Naive B cell (primary cell): ENCODE results near the gene MSH4. TPM values are rescaled to one million over a fixed set of nuclear protein-coding genes. Genes with fewer than 3 reads are reported as not detected.
A peak's percentile ranks its signal among the peaks of the same experiment; 100 is the strongest.
"Not testable (repeated sequence)": the region's sequence is repeated elsewhere in the genome, so short reads cannot be mapped to it uniquely, and the experiment has no call there.

Experiments used
- ATAC-seq, 2 donors: fragments of 150-1000 bp; cut with Tn5 transposase; 2 replicates each; pipeline ENCODE4 v1.10.0; 2021; ENCODE audit warnings: low read depth in 2 of 2, mild to moderate bottlenecking in 2 of 2, moderate library complexity in 2 of 2
- DNase-seq: peaks from one replicate; pipeline ENCODE4 v3.0.0; 2022
- H3K27ac Mint-ChIP-seq, 6 donors: one replicate each; pipeline ENCODE4 v1.8.0; 2020 to 2022; ENCODE audit warnings: mild to moderate bottlenecking in 6 of 6, mixed read lengths in 6 of 6, moderate library complexity in 5 of 6, inconsistent platforms in 2 of 6
- H3K27me3 Mint-ChIP-seq, 3 donors: one replicate each; pipeline ENCODE4 v1.8.0; 2021 to 2022; ENCODE audit warnings: mixed read lengths in 3 of 3, mild to moderate bottlenecking in 1 of 3
- H3K36me3 Mint-ChIP-seq, 2 donors: one replicate each; pipeline ENCODE4 v1.8.0; 2020 to 2022; ENCODE audit warnings: mixed read lengths in 2 of 2, inconsistent platforms in 1 of 2, mild to moderate bottlenecking in 1 of 2
- H3K4me1 Mint-ChIP-seq, 3 donors: one replicate each; pipeline ENCODE4 v1.8.0; 2020 to 2022; ENCODE audit warnings: mixed read lengths in 3 of 3, inconsistent platforms in 1 of 3, mild to moderate bottlenecking in 1 of 3, moderate library complexity in 1 of 3
- H3K4me3 Mint-ChIP-seq, 8 donors: one replicate each; pipeline ENCODE4 v1.8.0; 2020 to 2022; ENCODE audit warnings: mild to moderate bottlenecking in 8 of 8, mixed read lengths in 8 of 8, moderate library complexity in 8 of 8, inconsistent platforms in 2 of 8
- H3K9me3 Mint-ChIP-seq, 7 donors: one replicate each; pipeline ENCODE4 v1.8.0; 2020 to 2022; ENCODE audit warnings: mixed read lengths in 7 of 7, mild to moderate bottlenecking in 5 of 7, inconsistent platforms in 2 of 7, moderate library complexity in 1 of 7
- polyA plus RNA-seq, 6 donors: library from polyadenylated mRNA; unstranded; fragments of 300-500 nt; fragmentation: Illumina TruSeq; gene quantifications; one replicate each; pipeline ENCODE4 v1.2.3, GENCODE V29; 2021; ENCODE audit warnings: low read depth in 6 of 6

MSH4 gene
- polyA plus RNA-seq, 6 donors from 2014 or later, result not detected

GRCh38 chr1:75785983-75786853 is 10.5 kb upstream of the MSH4 start, which contains the start of gene RABGGTB:
Gene RABGGTB, plus strand, starts transcription at chr1:75786256. Its CDS starts 16 bp downstream, at chr1:75786272.
- Mint-ChIP-seq H3K4me1 (peaks cover 31 to 63% (median 43%) of the 10 kb centered on the region in 3 donors), H3K27me3 (peaks cover 0 to 6% (median 0%) of the 10 kb centered on the region in 3 donors), H3K27ac (peak within 1 kb of the TSS; percentile 94 to 98 (median 96)), H3K9me3 (peaks cover 0 to 2% (median 0%) of the 10 kb centered on the region in 7 donors), H3K4me3 (peak within 1 kb of the TSS; percentile 91 to 100 (median 97)), H3K36me3 (peaks cover 2 to 13% of the 10 kb centered on the region in 2 donors)
- ATAC-seq (peak; percentile 85 to 90), DNase-seq (peak; percentile 94)

- Mint-ChIP-seq H3K4me3 (peak overlapping the region; percentile 91 to 100 (median 97)), H3K4me1 (peaks cover 31 to 70% (median 43%) of the 10 kb centered on the region in 3 donors), H3K27me3 (no peaks in the 10 kb centered on the region), H3K27ac (peak overlapping the region; percentile 94 to 98 (median 96)), H3K9me3 (peaks cover 0 to 2% (median 0%) of the 10 kb centered on the region in 7 donors), H3K36me3 (peaks cover 10 to 20% of the 10 kb centered on the region in 2 donors)
- ATAC-seq, result no peak
- DNase-seq, result no peak
Measured at GRCh38 chr1:75786901-75787493, 9.7 kb upstream of the MSH4 start.

DNA sequence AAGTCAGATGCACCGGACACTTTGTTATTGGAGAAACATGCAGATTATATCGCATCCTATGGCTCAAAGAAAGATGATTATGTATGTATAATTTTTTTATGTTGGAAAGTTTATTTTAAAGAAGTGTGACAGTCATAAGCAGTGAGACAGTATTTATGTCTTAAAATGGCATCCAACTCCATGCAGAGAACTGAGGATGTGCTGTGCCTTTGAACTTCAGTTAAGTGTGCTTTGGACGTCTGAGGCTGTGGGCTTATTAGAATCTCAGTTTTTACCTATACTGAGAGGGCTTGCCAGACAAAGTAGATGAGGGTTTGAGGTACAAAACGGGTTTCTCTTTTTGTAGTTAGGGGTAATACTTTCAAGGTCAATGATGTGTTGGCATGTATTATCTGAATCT is 9.2 kb upstream of the MSH4 start:
- Mint-ChIP-seq H3K9me3 (peaks cover 0 to 2% (median 0%) of the 10 kb centered on the region in 7 donors), H3K27me3 (no peaks in the 10 kb centered on the region), H3K4me1 (peaks cover 31 to 70% (median 43%) of the 10 kb centered on the region in 3 donors), H3K27ac (peak overlapping the region in 5 of 6 donors; percentile 2 to 98 (median 41)), H3K36me3 (peaks cover 11 to 20% of the 10 kb centered on the region in 2 donors), H3K4me3 (peak overlapping the region; percentile 91 to 100 (median 97))
- no peak for ATAC-seq
- DNase-seq, result no peak

DNA sequence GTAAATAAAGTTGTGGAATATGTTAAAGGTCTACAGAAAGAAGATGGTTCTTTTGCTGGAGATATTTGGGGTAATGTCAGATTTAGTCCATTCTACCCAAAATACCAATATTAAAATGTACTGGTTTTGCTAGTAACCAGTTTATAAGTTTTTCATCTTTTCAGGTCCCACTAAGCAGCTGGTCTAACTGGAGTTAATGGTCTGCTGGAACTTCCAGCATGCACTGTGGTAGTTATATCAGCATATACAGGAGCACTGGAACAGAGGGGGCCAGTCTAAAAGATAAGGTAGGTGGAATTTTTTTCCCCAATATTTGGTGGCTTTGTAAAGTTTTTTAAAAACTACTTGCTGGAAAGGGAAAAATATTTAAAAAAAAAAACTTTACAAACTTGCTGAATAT is 6.7 kb upstream of the MSH4 start:
- Mint-ChIP-seq H3K36me3 (peaks cover 11 to 30% of the 10 kb centered on the region in 2 donors), H3K4me3 (no peak overlapping the region), H3K4me1 (peaks cover 36 to 66% (median 43%) of the 10 kb centered on the region in 3 donors), H3K9me3 (no peaks in the 10 kb centered on the region), H3K27ac (peak overlapping the region in 1 of 6 donors; percentile 94), H3K27me3 (no peaks in the 10 kb centered on the region)
- ATAC-seq (no peak), DNase-seq (no peak)

- H3K27ac Mint-ChIP-seq, result peak overlapping the region in 3 of 6 donors; percentile 16 to 78 (median 36)
- ATAC-seq, result no peak
- peak overlapping the region in 2 of 8 donors; percentile 15 to 51 for H3K4me3 Mint-ChIP-seq
Measured at GRCh38 chr1:75791022-75791421, 5.7 kb upstream of the MSH4 start.

DNA sequence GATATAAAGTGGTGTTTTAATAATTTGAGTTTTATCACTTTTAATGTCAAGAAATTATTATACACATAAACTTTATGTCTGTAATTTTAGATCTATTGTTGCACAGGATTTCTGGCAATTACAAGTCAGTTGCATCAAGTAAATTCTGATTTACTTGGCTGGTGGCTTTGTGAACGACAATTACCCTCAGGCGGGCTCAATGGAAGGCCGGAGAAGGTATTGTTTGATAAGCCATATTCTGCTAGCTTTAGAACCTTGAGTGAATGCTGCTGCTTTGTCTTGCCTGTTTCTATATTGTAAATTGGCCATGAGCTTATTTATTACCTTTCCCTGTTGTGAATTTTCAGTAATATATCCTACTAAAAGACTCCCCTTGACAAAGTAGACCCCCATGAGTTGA is 4.6 kb upstream of the MSH4 start:
- Mint-ChIP-seq H3K4me3 (no peak overlapping the region), H3K27me3 (no peaks in the 10 kb centered on the region), H3K4me1 (peaks cover 26 to 51% (median 31%) of the 10 kb centered on the region in 3 donors), H3K27ac (peak overlapping the region in 1 of 6 donors; percentile 36), H3K36me3 (peaks cover 20 to 30% of the 10 kb centered on the region in 2 donors), H3K9me3 (no peaks in the 10 kb centered on the region)
- no peak for ATAC-seq
- DNase-seq, result no peak

More at GRCh38 chr1:75791022-75791421, 5.7 kb upstream of the MSH4 start:
- H3K27me3 Mint-ChIP-seq, result no peaks in the 10 kb centered on the region
- H3K4me1 Mint-ChIP-seq, result peaks cover 32 to 57% (median 36%) of the 10 kb centered on the region in 3 donors
- no peak for DNase-seq
- H3K9me3 Mint-ChIP-seq, result no peaks in the 10 kb centered on the region
- peaks cover 15 to 30% of the 10 kb centered on the region in 2 donors for H3K36me3 Mint-ChIP-seq

DNA sequence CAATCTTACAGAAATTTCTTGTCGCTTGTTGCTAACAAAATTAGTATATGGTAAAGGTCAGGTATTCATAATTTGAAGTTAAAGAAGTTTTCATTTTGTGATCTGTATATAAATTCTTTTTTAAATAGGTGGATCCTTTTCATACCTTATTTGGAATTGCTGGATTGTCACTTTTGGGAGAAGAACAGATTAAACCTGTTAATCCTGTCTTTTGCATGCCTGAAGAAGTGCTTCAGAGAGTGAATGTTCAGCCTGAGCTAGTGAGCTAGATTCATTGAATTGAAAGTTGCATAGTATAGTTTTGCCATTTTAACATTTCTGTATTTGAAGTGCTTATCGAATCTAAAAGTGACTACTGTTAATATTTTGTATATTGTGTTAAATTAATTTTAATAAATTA is 2.3 kb upstream of the MSH4 start:
- peaks cover 20 to 28% of the 10 kb centered on the region in 2 donors for H3K36me3 Mint-ChIP-seq
- H3K4me3 Mint-ChIP-seq, result no peak overlapping the region
- no peaks in the 10 kb centered on the region for H3K9me3 Mint-ChIP-seq
- peaks cover 8 to 29% (median 11%) of the 10 kb centered on the region in 3 donors for H3K4me1 Mint-ChIP-seq
- H3K27ac Mint-ChIP-seq, result no peak overlapping the region
- ATAC-seq (no peak), DNase-seq (no peak)
- H3K27me3 Mint-ChIP-seq, result no peaks in the 10 kb centered on the region

- peaks cover 20 to 26% of the 10 kb centered on the region in 2 donors for H3K36me3 Mint-ChIP-seq
- no peak overlapping the region for H3K27ac Mint-ChIP-seq
- DNase-seq (no peak), ATAC-seq (no peak)
- H3K9me3 Mint-ChIP-seq, result no peaks in the 10 kb centered on the region
- H3K27me3 Mint-ChIP-seq, result no peaks in the 10 kb centered on the region
- H3K4me3 Mint-ChIP-seq, result no peak overlapping the region
- peaks cover 0 to 15% (median 14%) of the 10 kb centered on the region in 3 donors for H3K4me1 Mint-ChIP-seq
Measured at GRCh38 chr1:75795703-75796193, 934 bp upstream of the MSH4 start.

GRCh38 chr1:75797273-75797588 is 549 bp downstream of the MSH4 start:
- H3K36me3 Mint-ChIP-seq, result peaks cover 9 to 16% of the 10 kb centered on the region in 2 donors
- no peaks in the 10 kb centered on the region for H3K9me3 Mint-ChIP-seq
- DNase-seq (no peak), ATAC-seq (no peak)
- peak overlapping the region in 1 of 6 donors; percentile 28 for H3K27ac Mint-ChIP-seq
- peaks cover 4 to 17% (median 4%) of the 10 kb centered on the region in 3 donors for H3K4me1 Mint-ChIP-seq
- no peaks in the 10 kb centered on the region for H3K27me3 Mint-ChIP-seq
- H3K4me3 Mint-ChIP-seq, result no peak overlapping the region

- peaks cover 4 to 19% (median 6%) of the 10 kb centered on the region in 3 donors for H3K4me1 Mint-ChIP-seq
- no peak for ATAC-seq
- no peaks in the 10 kb centered on the region for H3K27me3 Mint-ChIP-seq
- H3K27ac Mint-ChIP-seq, result peak overlapping the region in 2 of 6 donors; percentile 8 to 66
- H3K36me3 Mint-ChIP-seq, result peaks cover 9 to 16% of the 10 kb centered on the region in 2 donors
- no peak for DNase-seq
- H3K9me3 Mint-ChIP-seq, result no peaks in the 10 kb centered on the region
- H3K4me3 Mint-ChIP-seq, result no peak overlapping the region
Measured at GRCh38 chr1:75797606-75798216, 1.0 kb downstream of the MSH4 start.

DNA sequence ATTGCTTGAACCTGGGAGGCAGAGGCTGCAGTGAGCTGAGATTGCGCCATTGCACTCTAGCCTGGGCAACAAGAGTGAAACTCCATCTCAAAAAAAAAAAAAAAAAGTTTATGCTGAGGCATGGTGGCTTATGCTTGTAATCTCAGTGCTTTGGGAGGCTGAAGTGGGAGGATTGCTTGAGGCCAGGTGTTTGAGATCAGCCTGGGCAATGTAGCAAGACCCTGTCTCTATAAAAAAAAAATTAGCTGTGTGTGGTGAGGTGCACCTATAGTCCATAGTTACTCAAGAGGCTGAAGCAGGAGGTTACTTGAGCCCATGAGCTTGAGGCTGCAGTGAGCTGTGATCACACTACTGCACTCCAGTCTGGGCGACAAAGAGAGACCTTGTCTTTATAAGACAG is 4.8 kb downstream of the MSH4 start:
- H3K27me3 Mint-ChIP-seq, DNase-seq, H3K36me3 Mint-ChIP-seq, ATAC-seq, H3K9me3 Mint-ChIP-seq, H3K4me3 Mint-ChIP-seq: not testable (repeated sequence)
- peaks cover 0 to 14% (median 6%) of the 10 kb centered on the region in 3 donors for H3K4me1 Mint-ChIP-seq
- H3K27ac Mint-ChIP-seq, result peak overlapping the region in 1 of 6 donors; percentile 52

DNA sequence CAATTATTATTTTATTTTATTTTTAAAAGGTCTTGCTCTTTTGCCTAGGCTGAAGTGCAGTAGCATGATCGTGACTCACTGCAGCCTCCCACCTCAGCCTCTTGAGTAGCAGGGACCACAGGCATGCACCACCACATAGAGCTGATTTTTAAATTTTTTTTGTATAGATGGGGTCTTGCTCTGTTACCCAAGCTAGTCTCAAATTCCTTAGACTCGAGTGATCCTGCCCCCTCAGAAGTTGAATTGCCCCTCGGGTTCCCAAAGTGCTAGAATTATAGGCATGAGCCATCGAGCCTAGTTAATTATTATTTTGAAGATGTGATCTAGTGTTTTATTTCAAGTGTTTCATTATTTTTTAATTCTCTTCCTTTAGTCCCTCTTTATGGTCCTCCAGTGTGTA is 12.2 kb downstream of the MSH4 start:
- Mint-ChIP-seq H3K4me1 (no peaks in the 10 kb centered on the region), H3K36me3 (peaks cover 8 to 12% of the 10 kb centered on the region in 2 donors), H3K27ac (no peak overlapping the region), H3K27me3 (no peaks in the 10 kb centered on the region), H3K9me3 (no peaks in the 10 kb centered on the region), H3K4me3 (no peak overlapping the region)
- DNase-seq (no peak), ATAC-seq (no peak)

- H3K36me3 Mint-ChIP-seq, result peaks cover 8 to 13% of the 10 kb centered on the region in 2 donors
- H3K4me3 Mint-ChIP-seq, ATAC-seq, H3K27ac Mint-ChIP-seq, H3K27me3 Mint-ChIP-seq, DNase-seq, H3K9me3 Mint-ChIP-seq, H3K4me1 Mint-ChIP-seq: not testable (repeated sequence)
Measured at GRCh38 chr1:75810113-75810512, 13.4 kb downstream of the MSH4 start.
